Measurements from ENCODE around the gene ZFP36L1. TPM values are rescaled to one million over a fixed set of nuclear protein-coding genes. Genes with fewer than 3 reads are reported as not detected.

The ZFP36L1 gene
- total and polyA plus RNA-seq, 2 of the 13 experiments (the other 11 are each of a cell fraction or from before 2014, with no cell fraction given): 7.4 to 10.2 TPM

DNA sequence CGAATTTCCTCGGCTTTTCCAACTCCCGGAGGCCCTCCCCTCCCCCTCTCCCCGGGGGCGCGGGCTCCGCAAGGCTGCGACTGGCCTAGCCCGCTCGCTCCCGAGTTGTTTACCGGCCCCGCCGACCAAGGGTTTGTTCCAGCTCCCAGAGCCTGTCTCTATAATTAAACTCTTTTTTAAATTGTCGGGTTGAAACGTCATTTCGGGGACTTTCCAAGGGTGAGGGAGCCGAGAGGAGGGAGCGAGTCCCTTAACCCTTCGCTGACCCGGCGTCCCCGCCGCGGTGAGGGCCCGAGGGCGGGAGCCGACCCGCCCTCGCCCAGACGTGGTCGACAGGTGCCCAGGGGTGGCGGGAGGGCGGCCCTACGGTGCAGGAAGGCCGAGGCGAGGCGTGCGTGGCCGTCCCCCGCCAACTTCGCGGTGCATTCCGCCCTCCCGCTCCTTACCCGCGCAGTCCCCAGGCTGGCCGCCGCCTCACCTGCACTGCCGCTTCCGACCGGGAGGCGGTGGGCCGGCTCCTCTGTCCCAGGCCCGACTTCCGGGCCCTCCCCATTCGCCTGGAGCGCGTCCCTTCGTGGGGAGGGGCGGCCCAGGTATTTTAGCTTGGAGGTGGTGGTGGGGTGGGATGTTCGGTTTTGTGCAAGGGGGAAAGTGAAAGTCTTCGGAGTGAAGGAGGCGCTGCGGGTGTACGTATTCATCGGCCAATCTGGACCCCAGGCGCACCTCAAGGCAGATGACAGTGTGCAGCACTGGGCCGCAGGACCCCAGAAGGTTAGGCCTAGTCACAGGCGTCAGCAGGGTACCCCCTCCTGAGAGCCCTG lies 2.9 kb upstream of the ZFP36L1 start (continued):
- TF ChIP-seq ZNF639 (CRISPR knock-in tag; conservative IDR thresholded peaks at IDR 0.05): no peak; the same call in 1 of the 2 replicates
- TF ChIP-seq RBM39 (IDR thresholded peaks at IDR 0.05; ENCODE audit: low read depth, low read length, poor library complexity, severe bottlenecking): peak; percentile 87
- TF ChIP-seq, protein P1, sequence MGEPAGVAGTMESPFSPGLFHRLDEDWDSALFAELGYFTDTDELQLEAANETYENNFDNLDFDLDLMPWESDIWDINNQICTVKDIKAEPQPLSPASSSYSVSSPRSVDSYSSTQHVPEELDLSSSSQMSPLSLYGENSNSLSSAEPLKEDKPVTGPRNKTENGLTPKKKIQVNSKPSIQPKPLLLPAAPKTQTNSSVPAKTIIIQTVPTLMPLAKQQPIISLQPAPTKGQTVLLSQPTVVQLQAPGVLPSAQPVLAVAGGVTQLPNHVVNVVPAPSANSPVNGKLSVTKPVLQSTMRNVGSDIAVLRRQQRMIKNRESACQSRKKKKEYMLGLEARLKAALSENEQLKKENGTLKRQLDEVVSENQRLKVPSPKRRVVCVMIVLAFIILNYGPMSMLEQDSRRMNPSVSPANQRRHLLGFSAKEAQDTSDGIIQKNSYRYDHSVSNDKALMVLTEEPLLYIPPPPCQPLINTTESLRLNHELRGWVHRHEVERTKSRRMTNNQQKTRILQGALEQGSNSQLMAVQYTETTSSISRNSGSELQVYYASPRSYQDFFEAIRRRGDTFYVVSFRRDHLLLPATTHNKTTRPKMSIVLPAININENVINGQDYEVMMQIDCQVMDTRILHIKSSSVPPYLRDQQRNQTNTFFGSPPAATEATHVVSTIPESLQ (CRISPR knock-in tag; conservative IDR thresholded peaks at IDR 0.05): no peak
- no peak for TF ChIP-seq ZNF629 (CRISPR knock-in tag; conservative IDR thresholded peaks at IDR 0.05)
- TF ChIP-seq SOX13 (IDR thresholded peaks at IDR 0.05): no peak
- TF ChIP-seq SOX13 (CRISPR knock-in tag; conservative IDR thresholded peaks at IDR 0.05 in 1 of 2, IDR thresholded peaks at IDR 0.05 in 1 of 2): peak; percentile 18 to 22; a peak in 1 of 4 replicates
- TF ChIP-seq ZNF10 (CRISPR knock-in tag; IDR thresholded peaks at IDR 0.05; ENCODE audit: borderline replicate concordance, low read depth): no peak
- TF ChIP-seq ZNF30 (CRISPR knock-in tag; IDR thresholded peaks at IDR 0.05): no peak
- TF ChIP-seq HNF1B (CRISPR knock-in tag; IDR thresholded peaks at IDR 0.05): peak; percentile 71
- no peak for TF ChIP-seq PLRG1 (conservative IDR thresholded peaks at IDR 0.05)
- no peak; the same call in 1 of the 2 replicates for TF ChIP-seq FOXK1 (CRISPR knock-in tag; IDR thresholded peaks at IDR 0.05; ENCODE audit: borderline replicate concordance, low read depth)
- TF ChIP-seq NFAT5 (CRISPR knock-in tag; IDR thresholded peaks at IDR 0.05): no peak
- TF ChIP-seq SIN3B (IDR thresholded peaks at IDR 0.05; ENCODE audit: low read length): no peak
- no peak for TF ChIP-seq NONO (IDR thresholded peaks at IDR 0.05)
- TF ChIP-seq NONO (CRISPR knock-in tag; conservative IDR thresholded peaks at IDR 0.05): peak; percentile 92
- peak; percentile 69 for TF ChIP-seq MAZ (IDR thresholded peaks at IDR 0.05; ENCODE audit: borderline replicate concordance, low read depth, low read length)
- peak; percentile 90 for TF ChIP-seq MAZ (CRISPR knock-in tag; IDR thresholded peaks at IDR 0.05; ENCODE audit: low read depth)
- no peak; the same call in 1 of the 2 replicates for TF ChIP-seq ZNF264 (CRISPR knock-in tag; IDR thresholded peaks at IDR 0.05)
- TF ChIP-seq ADNP (CRISPR knock-in tag; IDR thresholded peaks at IDR 0.05): no peak

Data from HepG2 (cell line).